Caco-2 (cell line): Measurements from ENCODE around the gene RFLNA. TPM values are rescaled to one million over a fixed set of nuclear protein-coding genes. Genes with fewer than 3 reads are reported as not detected.

ENCODE experiments used
- BruUV-seq: library from RNA; stranded (reverse); fragments of 400-500 nt; replicated peaks from 2 replicates; lab custom pipeline; 2021; lab: Mats Ljungman, UMichigan
- CTCF ChIA-PET: fragments of 300-600 bp; sonication (Branson Sonifier 250); formaldehyde crosslinking; loops from one replicate; lab custom pipeline; 2022; ENCODE audit warnings: antibody characterized with exemption; lab: Charles Lee
- POLR2A ChIA-PET: fragments of 300-600 bp; sonication (Branson Sonifier 250); formaldehyde crosslinking; loops from one replicate; lab custom pipeline; 2022; ENCODE audit warnings: antibody characterized with exemption; lab: Charles Lee
- DNase-seq, 2 experiments: peaks; one replicate each; pipeline versions ENCODE4 v3.0.0 to v3.0.0-alpha.2; 2020 to 2022
- H3K27me3 ChIP-seq: replicated peaks from 2 replicates; pipeline ENCODE4 v1.6.0; 2011; ENCODE audit warnings: low read length; ENCODE audit not compliant: control insufficient read depth, insufficient read depth
- H3K36me3 ChIP-seq: 2 replicates; pipeline ENCODE4 v1.5.1; 2011; ENCODE audit warnings: low read length; ENCODE audit not compliant: control insufficient read depth, insufficient read depth
- H3K4me1 ChIP-seq: fragments of 250-450 bp; sonication (Bioruptor Pico); 2 replicates; pipeline ENCODE4 v1.5.1; 2020; ENCODE audit warnings: mild to moderate bottlenecking
- H3K4me3 ChIP-seq: 2 replicates; pipeline ENCODE4 v1.5.1; 2011; ENCODE audit warnings: low read depth, mild to moderate bottlenecking, control low read depth, low read length
- H3K9me3 ChIP-seq: fragments of 250-450 bp; sonication (Bioruptor Pico); 2 replicates; pipeline ENCODE4 v1.5.1; 2020; ENCODE audit warnings: mild to moderate bottlenecking, moderate library complexity
- H3K27ac Mint-ChIP-seq: one replicate; pipeline ENCODE4 v1.8.0; 2022; ENCODE audit warnings: mixed read lengths; ENCODE audit not compliant: unreplicated experiment
- H3K27me3 Mint-ChIP-seq: one replicate; pipeline ENCODE4 v1.8.0; 2022; ENCODE audit warnings: mixed read lengths; ENCODE audit not compliant: insufficient read depth, unreplicated experiment
- H3K36me3 Mint-ChIP-seq: one replicate; pipeline ENCODE4 v1.8.0; 2022; ENCODE audit warnings: mild to moderate bottlenecking, mixed read lengths; ENCODE audit not compliant: insufficient read depth, unreplicated experiment
- H3K4me1 Mint-ChIP-seq: one replicate; pipeline ENCODE4 v1.8.0; 2022; ENCODE audit warnings: low read depth, mixed read lengths; ENCODE audit not compliant: unreplicated experiment
- H3K4me3 Mint-ChIP-seq: one replicate; pipeline ENCODE4 v1.8.0; 2022; ENCODE audit warnings: mild to moderate bottlenecking, moderate library complexity, mixed read lengths; ENCODE audit not compliant: unreplicated experiment
- H3K9me3 Mint-ChIP-seq: one replicate; pipeline ENCODE4 v1.8.0; 2022; ENCODE audit warnings: mixed read lengths; ENCODE audit not compliant: unreplicated experiment
- intact Hi-C: fragments of 100-400 bp; cut with micrococcal nuclease; formaldehyde crosslinking; loops from one replicate; pipeline ENCODE4 v1.10.0; 2022; ENCODE audit not compliant: unreplicated experiment
- total RNA-seq: library from RNA; stranded (reverse); gene quantifications from 2 replicates; pipeline ENCODE4 v1.2.3, GENCODE V29; 2022
- TF ChIP-seq, protein P1 (sequence below), 2 experiments: fragments of 200-600 bp in 1 of 2; IDR thresholded peaks; 1 replicate in 1 of 2; 2 replicates in 1 of 2; pipeline versions ENCODE4 v1.5.1 to v1.8.0; 2011 to 2022; ENCODE audit warnings: antibody characterized with exemption in 1 of 2, control low read depth in 1 of 2, inconsistent platforms in 1 of 2, low read depth in 1 of 2, low read length in 1 of 2, mild to moderate bottlenecking in 1 of 2, moderate library complexity in 1 of 2; ENCODE audit not compliant: insufficient read depth in 1 of 2, severe bottlenecking in 1 of 2, unreplicated experiment in 1 of 2

Gene RFLNA
- total RNA-seq, 1 experiment from 2014 or later, result 15.4 TPM

DNA sequence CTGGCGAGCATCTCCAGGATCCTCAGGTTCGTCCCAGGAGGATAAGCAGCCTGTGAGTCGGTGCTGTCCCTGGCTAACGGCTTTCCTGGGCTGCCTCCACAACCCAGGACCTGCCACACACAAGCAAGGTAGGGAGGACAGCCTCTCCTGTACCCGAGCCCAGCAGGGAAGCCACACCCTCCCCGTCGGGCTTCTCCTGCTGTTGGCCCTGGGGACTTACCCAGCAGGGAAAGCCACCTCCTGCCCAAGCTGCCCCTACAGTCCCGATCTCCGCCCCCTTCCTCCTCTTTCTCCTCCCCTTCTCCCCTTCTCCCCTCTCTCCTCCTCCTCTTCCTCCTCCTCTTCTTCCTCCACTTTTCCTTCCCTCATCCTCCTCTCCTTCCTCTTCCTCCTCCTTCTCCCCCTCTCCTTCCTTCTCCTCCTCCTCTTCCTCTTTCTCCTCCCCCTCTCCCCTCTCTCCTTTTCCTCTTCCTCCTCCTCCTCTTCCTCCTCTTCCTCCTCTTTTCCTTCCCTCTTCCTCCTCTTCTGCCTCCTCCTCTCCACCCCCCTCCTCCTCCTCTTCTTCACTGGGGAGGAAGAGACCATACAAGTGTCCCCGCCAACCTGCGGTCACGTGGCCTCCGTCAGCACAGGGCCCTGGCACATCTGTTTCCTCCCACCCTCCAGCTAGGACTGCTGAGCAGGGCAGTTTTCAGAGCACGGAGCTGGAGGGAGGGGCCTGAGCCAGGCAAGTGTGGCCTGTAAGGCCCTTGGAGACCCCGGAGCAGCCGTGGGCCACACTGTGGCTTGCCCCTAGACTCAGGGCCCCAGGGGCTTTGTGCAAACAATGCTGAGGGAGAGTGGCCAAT is 17.3 kb upstream of the RFLNA start:
- no peaks in the 10 kb centered on the region for H3K36me3 Mint-ChIP-seq
- intact Hi-C loops, result no loop called here
- ChIA-PET POLR2A (no interaction called here), CTCF (interaction anchor here (0.6 kb wide), 1 partner anchor 19 kb away, joined by 4 read pairs; no protein-coding TSS in a partner anchor)
- H3K27ac Mint-ChIP-seq, result no peak overlapping the region
- TF ChIP-seq, protein P1, sequence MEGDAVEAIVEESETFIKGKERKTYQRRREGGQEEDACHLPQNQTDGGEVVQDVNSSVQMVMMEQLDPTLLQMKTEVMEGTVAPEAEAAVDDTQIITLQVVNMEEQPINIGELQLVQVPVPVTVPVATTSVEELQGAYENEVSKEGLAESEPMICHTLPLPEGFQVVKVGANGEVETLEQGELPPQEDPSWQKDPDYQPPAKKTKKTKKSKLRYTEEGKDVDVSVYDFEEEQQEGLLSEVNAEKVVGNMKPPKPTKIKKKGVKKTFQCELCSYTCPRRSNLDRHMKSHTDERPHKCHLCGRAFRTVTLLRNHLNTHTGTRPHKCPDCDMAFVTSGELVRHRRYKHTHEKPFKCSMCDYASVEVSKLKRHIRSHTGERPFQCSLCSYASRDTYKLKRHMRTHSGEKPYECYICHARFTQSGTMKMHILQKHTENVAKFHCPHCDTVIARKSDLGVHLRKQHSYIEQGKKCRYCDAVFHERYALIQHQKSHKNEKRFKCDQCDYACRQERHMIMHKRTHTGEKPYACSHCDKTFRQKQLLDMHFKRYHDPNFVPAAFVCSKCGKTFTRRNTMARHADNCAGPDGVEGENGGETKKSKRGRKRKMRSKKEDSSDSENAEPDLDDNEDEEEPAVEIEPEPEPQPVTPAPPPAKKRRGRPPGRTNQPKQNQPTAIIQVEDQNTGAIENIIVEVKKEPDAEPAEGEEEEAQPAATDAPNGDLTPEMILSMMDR (IDR thresholded peaks at IDR 0.05; ENCODE audit: insufficient read depth in 1 of 2, low read depth in 1 of 2, low read length in 1 of 2, severe bottlenecking in 1 of 2, unreplicated experiment in 1 of 2), result no peak
- no peak for DNase-seq
- H3K9me3 Mint-ChIP-seq, result no peaks in the 10 kb centered on the region
- no peaks in the 10 kb centered on the region for H3K36me3 ChIP-seq
- H3K4me3 Mint-ChIP-seq, result no peak overlapping the region
- no peaks in the 10 kb centered on the region for H3K9me3 ChIP-seq
- no peak overlapping the region for H3K4me3 ChIP-seq
- no TSS peak for BruUV-seq
- H3K27me3 ChIP-seq, result no peaks in the 10 kb centered on the region
- peaks cover 10% of the 10 kb centered on the region for H3K4me1 Mint-ChIP-seq
- peaks cover 10% of the 10 kb centered on the region for H3K4me1 ChIP-seq
- H3K27me3 Mint-ChIP-seq, result no peaks in the 10 kb centered on the region

DNA sequence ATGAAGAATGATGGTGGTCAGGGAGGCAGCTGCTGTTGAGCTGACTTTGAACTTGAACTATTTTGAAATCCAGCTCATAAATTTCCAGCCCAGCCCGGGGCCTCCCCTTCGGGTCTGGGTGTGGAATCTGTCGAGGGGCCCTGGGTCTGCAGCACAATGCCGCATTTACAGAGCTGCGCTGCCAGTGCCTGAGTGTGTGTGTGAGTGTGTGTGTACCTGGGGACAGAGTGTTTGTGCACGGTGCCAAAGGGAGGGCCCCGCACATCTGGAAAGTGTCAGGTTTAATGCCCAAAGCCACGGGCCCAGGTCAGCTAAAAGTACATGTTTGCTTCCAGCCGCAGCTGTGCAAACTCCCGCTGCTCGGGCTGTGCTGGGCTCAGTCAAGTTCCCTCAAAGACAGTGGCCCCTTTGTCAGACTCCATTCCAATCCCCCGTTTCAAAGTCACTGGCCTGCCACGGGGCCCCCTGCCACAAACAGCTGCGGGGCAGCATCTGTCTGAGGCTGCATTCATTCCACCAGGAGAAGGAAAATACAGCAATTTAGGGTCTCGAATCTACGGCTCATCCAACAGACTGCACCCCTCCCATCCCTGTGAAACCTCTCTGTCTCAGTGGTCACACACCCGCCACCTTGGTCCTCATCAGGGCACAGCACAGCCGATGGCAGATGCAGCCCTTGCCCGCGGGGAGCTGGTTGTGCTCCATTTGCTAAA is 16.3 kb upstream of the RFLNA start:
- Histone ChIP-seq H3K4me1 (peaks cover 10% of the 10 kb centered on the region), H3K36me3 (no peaks in the 10 kb centered on the region), H3K4me3 (no peak overlapping the region), H3K9me3 (no peaks in the 10 kb centered on the region), H3K27me3 (no peaks in the 10 kb centered on the region)
- no peak overlapping the region for H3K4me3 Mint-ChIP-seq
- TF ChIP-seq, protein P1 (IDR thresholded peaks at IDR 0.05; ENCODE audit: insufficient read depth in 1 of 2, low read depth in 1 of 2, low read length in 1 of 2, severe bottlenecking in 1 of 2, unreplicated experiment in 1 of 2), result no peak
- no peaks in the 10 kb centered on the region for H3K27me3 Mint-ChIP-seq
- peak in 1 of 2 experiments; percentile 37 for DNase-seq
- ChIA-PET POLR2A (no interaction called here), CTCF (interaction anchor here (0.6 kb wide), 1 partner anchor 18 kb away, joined by 4 read pairs; no protein-coding TSS in a partner anchor)
- no peaks in the 10 kb centered on the region for H3K9me3 Mint-ChIP-seq
- no TSS peak for BruUV-seq
- H3K4me1 Mint-ChIP-seq, result peaks cover 10% of the 10 kb centered on the region
- H3K36me3 Mint-ChIP-seq, result no peaks in the 10 kb centered on the region
- H3K27ac Mint-ChIP-seq, result no peak overlapping the region
- intact Hi-C loops, result no loop called here

DNA sequence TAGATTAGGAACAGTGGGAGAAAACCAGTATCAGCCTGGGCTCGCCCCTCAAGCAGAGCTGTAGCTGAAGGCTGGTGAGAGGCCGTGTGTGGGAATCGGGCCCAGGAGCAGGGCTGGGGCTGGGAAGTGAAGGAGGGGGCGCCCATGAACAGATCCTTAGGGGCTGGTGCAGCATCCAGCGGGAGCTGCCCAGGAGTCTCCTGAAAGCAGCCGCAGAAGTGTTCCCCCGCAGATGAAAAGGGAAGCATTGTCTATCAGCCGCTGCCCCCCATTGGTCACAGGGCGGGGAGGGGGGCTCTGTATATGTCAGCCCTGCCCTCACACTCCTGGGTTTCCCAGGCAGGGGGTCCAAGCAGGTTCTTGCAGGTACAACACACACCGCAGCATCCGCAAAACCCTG is 15.6 kb upstream of the RFLNA start:
- DNase-seq, result no peak
- Mint-ChIP-seq H3K27ac (no peak overlapping the region), H3K4me1 (peaks cover 10% of the 10 kb centered on the region), H3K4me3 (no peak overlapping the region), H3K27me3 (no peaks in the 10 kb centered on the region), H3K9me3 (no peaks in the 10 kb centered on the region), H3K36me3 (no peaks in the 10 kb centered on the region)
- H3K9me3 ChIP-seq, result no peaks in the 10 kb centered on the region
- H3K4me3 ChIP-seq, result no peak overlapping the region
- ChIA-PET POLR2A (no interaction called here), CTCF (no interaction called here)
- no peaks in the 10 kb centered on the region for H3K27me3 ChIP-seq
- TF ChIP-seq, protein P1 (IDR thresholded peaks at IDR 0.05; ENCODE audit: insufficient read depth in 1 of 2, low read depth in 1 of 2, low read length in 1 of 2, severe bottlenecking in 1 of 2, unreplicated experiment in 1 of 2), result no peak
- no peaks in the 10 kb centered on the region for H3K36me3 ChIP-seq
- BruUV-seq, result no TSS peak
- peaks cover 6% of the 10 kb centered on the region; the same call in 1 of the 2 replicates for H3K4me1 ChIP-seq
- intact Hi-C loops, result no loop called here
